Measurements from ENCODE around the gene SNX24. TPM values are rescaled to one million over a fixed set of nuclear protein-coding genes. Genes with fewer than 3 reads are reported as not detected.

The SNX24 gene, protein sequence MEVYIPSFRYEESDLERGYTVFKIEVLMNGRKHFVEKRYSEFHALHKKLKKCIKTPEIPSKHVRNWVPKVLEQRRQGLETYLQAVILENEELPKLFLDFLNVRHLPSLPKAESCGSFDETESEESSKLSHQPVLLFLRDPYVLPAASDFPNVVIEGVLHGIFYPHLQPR
- 14.2 TPM for total RNA-seq
- polyA plus RNA-seq = 10 to 100 TPM in 2 of 4 donors, 1 to 10 TPM in 2; 7.8 to 22.0 (median 10.1) TPM

GRCh38 chr5:122845229-122846050, at the start of gene SNX24:
Gene SNX24, plus strand, starts transcription at chr5:122845613. Its CDS starts 21 bp downstream, at chr5:122845634.
- H3K27me3 ChIP-seq (ENCODE audit: control insufficient read depth, insufficient read depth, low read length) = no peaks in the 10 kb centered on the region
- peaks cover 3% of the 10 kb centered on the region for H3K36me3 Mint-ChIP-seq

DNA sequence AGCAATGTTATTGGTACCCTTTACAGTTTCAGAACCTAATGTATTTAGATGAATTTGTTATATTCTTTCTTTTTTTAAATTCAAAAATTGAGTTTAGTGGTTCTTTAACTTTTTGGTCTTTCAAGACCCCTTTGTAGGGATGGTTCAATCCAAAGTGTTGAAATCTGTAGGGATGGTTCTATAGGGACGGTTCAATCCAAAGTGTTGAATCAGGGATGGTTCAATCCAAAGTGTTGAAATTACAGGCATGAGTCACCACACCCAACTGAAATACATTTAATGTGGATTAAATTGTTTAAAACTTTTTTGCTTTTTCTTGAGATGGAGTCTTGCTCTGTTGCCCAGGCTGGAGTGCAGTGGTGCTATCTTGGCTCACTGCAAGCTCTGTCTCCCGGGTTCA, 39.9 kb upstream of the SNX24 start:
- no peak for DNase-seq
- Mint-ChIP-seq H3K27me3 (no peaks in the 10 kb centered on the region), H3K4me3 (no peak overlapping the region), H3K36me3 (peaks cover 49% of the 10 kb centered on the region), H3K27ac (no peak overlapping the region), H3K4me1 (peaks cover 0 to 4% (median 0%) of the 10 kb centered on the region in 4 donors), H3K9me3 (no peaks in the 10 kb centered on the region)
- Histone ChIP-seq H3K4me3 (ENCODE audit: low read depth, low read length) (no peak overlapping the region), H3K4me1 (ENCODE audit: control insufficient read depth, insufficient read depth, low read length, poor library complexity, severe bottlenecking) (no peaks in the 10 kb centered on the region), H3K9me3 (ENCODE audit: control insufficient read depth in 2 of 2, low read length in 2 of 2) (no peaks in the 10 kb centered on the region), H3K27me3 (ENCODE audit: control insufficient read depth, insufficient read depth, low read length) (no peaks in the 10 kb centered on the region), H3K27ac (ENCODE audit: insufficient read depth, low read length, poor library complexity, severe bottlenecking) (no peak overlapping the region), H3K36me3 (ENCODE audit: control insufficient read depth, insufficient read depth, low read length) (peaks cover 56% of the 10 kb centered on the region)
- no peak for ATAC-seq (ENCODE audit: low read depth in 2 of 2)

More at GRCh38 chr5:122845229-122846050, at the start of gene SNX24:
- peaks cover 30 to 57% (median 42%) of the 10 kb centered on the region in 4 donors for H3K4me1 Mint-ChIP-seq
- H3K27ac ChIP-seq (ENCODE audit: insufficient read depth, low read length, poor library complexity, severe bottlenecking) = peak within 1 kb of the TSS; percentile 80
- ATAC-seq (ENCODE audit: low read depth in 2 of 2) (peak; percentile 83 to 84), DNase-seq (peak; percentile 70 to 85 (median 71))
- no peaks in the 10 kb centered on the region for H3K36me3 ChIP-seq (ENCODE audit: control insufficient read depth, insufficient read depth, low read length)
- no peaks in the 10 kb centered on the region for H3K9me3 ChIP-seq (ENCODE audit: control insufficient read depth in 2 of 2, low read length in 2 of 2)
- no peaks in the 10 kb centered on the region for H3K27me3 Mint-ChIP-seq
- peaks cover 29% of the 10 kb centered on the region for H3K4me1 ChIP-seq (ENCODE audit: control insufficient read depth, insufficient read depth, low read length, poor library complexity, severe bottlenecking)
- H3K4me3 Mint-ChIP-seq = peak within 1 kb of the TSS; percentile 89 to 98 (median 93)
- no peaks in the 10 kb centered on the region for H3K9me3 Mint-ChIP-seq
- H3K27ac Mint-ChIP-seq = peak within 1 kb of the TSS; percentile 90 to 94 (median 92)
- H3K4me3 ChIP-seq (ENCODE audit: low read depth, low read length) = peak within 1 kb of the TSS; percentile 97

DNA sequence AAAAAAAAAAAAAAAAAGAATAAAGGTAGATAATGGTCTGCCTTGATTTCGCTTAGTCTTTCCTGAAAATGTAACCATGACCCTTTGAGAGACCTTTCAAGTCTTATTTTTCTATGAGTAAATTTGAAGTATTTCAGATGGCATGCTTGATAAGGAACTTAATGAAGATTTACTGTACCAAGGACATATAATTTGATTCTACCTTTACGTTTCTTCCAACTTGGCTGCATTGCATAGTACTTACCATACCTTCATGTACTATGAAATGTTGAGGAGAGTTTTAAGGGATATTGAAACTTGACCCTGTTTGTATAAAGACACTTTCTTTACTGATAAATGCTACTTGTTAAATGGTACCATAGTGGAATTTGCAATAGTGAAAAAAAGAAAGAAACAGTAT, 35.0 kb upstream of the SNX24 start:
- no peaks in the 10 kb centered on the region for H3K27me3 Mint-ChIP-seq
- DNase-seq = no peak
- ATAC-seq (ENCODE audit: low read depth in 2 of 2) = no peak
- H3K27ac Mint-ChIP-seq = no peak overlapping the region
- H3K36me3 Mint-ChIP-seq = peaks cover 45% of the 10 kb centered on the region
- Histone ChIP-seq H3K9me3 (ENCODE audit: control insufficient read depth in 2 of 2, low read length in 2 of 2) (no peaks in the 10 kb centered on the region), H3K27me3 (ENCODE audit: control insufficient read depth, insufficient read depth, low read length) (no peaks in the 10 kb centered on the region), H3K27ac (ENCODE audit: insufficient read depth, low read length, poor library complexity, severe bottlenecking) (no peak overlapping the region), H3K36me3 (ENCODE audit: control insufficient read depth, insufficient read depth, low read length) (peaks cover 29% of the 10 kb centered on the region), H3K4me1 (ENCODE audit: control insufficient read depth, insufficient read depth, low read length, poor library complexity, severe bottlenecking) (no peaks in the 10 kb centered on the region), H3K4me3 (ENCODE audit: low read depth, low read length) (no peak overlapping the region)
- no peak overlapping the region for H3K4me3 Mint-ChIP-seq
- H3K9me3 Mint-ChIP-seq = no peaks in the 10 kb centered on the region
- peaks cover 0 to 4% (median 3%) of the 10 kb centered on the region in 4 donors for H3K4me1 Mint-ChIP-seq

GRCh38 chr5:122815218-122815767, 30.1 kb upstream of the SNX24 start:
- no peak overlapping the region for H3K4me3 Mint-ChIP-seq
- no peaks in the 10 kb centered on the region for H3K9me3 Mint-ChIP-seq
- H3K36me3 Mint-ChIP-seq = peaks cover 19% of the 10 kb centered on the region
- Histone ChIP-seq H3K36me3 (ENCODE audit: control insufficient read depth, insufficient read depth, low read length) (peaks cover 31% of the 10 kb centered on the region), H3K27me3 (ENCODE audit: control insufficient read depth, insufficient read depth, low read length) (no peaks in the 10 kb centered on the region), H3K4me1 (ENCODE audit: control insufficient read depth, insufficient read depth, low read length, poor library complexity, severe bottlenecking) (no peaks in the 10 kb centered on the region), H3K9me3 (ENCODE audit: control insufficient read depth in 2 of 2, low read length in 2 of 2) (no peaks in the 10 kb centered on the region), H3K4me3 (ENCODE audit: low read depth, low read length) (no peak overlapping the region), H3K27ac (ENCODE audit: insufficient read depth, low read length, poor library complexity, severe bottlenecking) (no peak overlapping the region)
- ATAC-seq (ENCODE audit: low read depth in 2 of 2) (no peak), DNase-seq (no peak)
- no peaks in the 10 kb centered on the region for H3K27me3 Mint-ChIP-seq
- peaks cover 0 to 3% (median 1%) of the 10 kb centered on the region in 4 donors for H3K4me1 Mint-ChIP-seq
- no peak overlapping the region for H3K27ac Mint-ChIP-seq

- H3K36me3 ChIP-seq (ENCODE audit: control insufficient read depth, insufficient read depth, low read length) = peaks cover 40% of the 10 kb centered on the region
- ATAC-seq (ENCODE audit: low read depth in 2 of 2) = no peak
- H3K36me3 Mint-ChIP-seq = peaks cover 27% of the 10 kb centered on the region
These were observed 28.7 kb upstream of the SNX24 start for GRCh38 chr5:122816756-122817155.

DNA sequence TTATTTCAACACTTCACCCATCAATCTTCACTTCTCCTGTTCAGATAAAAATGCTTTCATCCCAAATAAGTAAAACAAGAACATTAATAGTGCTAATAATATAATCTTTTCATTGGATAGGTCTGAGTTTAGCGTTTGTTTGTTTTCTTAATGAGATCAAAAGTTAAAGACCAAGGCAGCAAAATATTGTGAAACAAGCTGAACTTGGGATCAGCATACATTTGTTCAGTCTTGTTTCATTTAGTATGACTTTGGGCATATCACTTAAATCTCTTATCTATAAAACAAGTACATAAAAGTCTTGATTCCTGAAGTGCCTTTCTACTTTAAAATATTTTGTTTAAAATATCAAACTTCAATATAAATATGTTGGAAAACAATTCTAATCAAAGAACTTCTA, 13.4 kb upstream of the SNX24 start:
- Histone ChIP-seq H3K4me3 (ENCODE audit: low read depth, low read length) (no peak overlapping the region), H3K27ac (ENCODE audit: insufficient read depth, low read length, poor library complexity, severe bottlenecking) (no peak overlapping the region), H3K27me3 (ENCODE audit: control insufficient read depth, insufficient read depth, low read length) (no peaks in the 10 kb centered on the region), H3K4me1 (ENCODE audit: control insufficient read depth, insufficient read depth, low read length, poor library complexity, severe bottlenecking) (no peaks in the 10 kb centered on the region), H3K9me3 (ENCODE audit: control insufficient read depth in 2 of 2, low read length in 2 of 2) (no peaks in the 10 kb centered on the region), H3K36me3 (ENCODE audit: control insufficient read depth, insufficient read depth, low read length) (peaks cover 22% of the 10 kb centered on the region)
- Mint-ChIP-seq H3K27ac (no peak overlapping the region), H3K36me3 (peaks cover 6% of the 10 kb centered on the region), H3K9me3 (no peaks in the 10 kb centered on the region), H3K27me3 (no peaks in the 10 kb centered on the region), H3K4me1 (no peaks in the 10 kb centered on the region), H3K4me3 (no peak overlapping the region)
- DNase-seq (no peak), ATAC-seq (ENCODE audit: low read depth in 2 of 2) (no peak)

More at GRCh38 chr5:122816756-122817155, 28.7 kb upstream of the SNX24 start:
- Histone ChIP-seq H3K4me3 (ENCODE audit: low read depth, low read length) (no peak overlapping the region), H3K27ac (ENCODE audit: insufficient read depth, low read length, poor library complexity, severe bottlenecking) (no peak overlapping the region), H3K4me1 (ENCODE audit: control insufficient read depth, insufficient read depth, low read length, poor library complexity, severe bottlenecking) (no peaks in the 10 kb centered on the region), H3K27me3 (ENCODE audit: control insufficient read depth, insufficient read depth, low read length) (no peaks in the 10 kb centered on the region), H3K9me3 (ENCODE audit: control insufficient read depth in 2 of 2, low read length in 2 of 2) (no peaks in the 10 kb centered on the region)
- peaks cover 0 to 3% (median 1%) of the 10 kb centered on the region in 4 donors for H3K4me1 Mint-ChIP-seq
- DNase-seq = no peak
- H3K27me3 Mint-ChIP-seq = no peaks in the 10 kb centered on the region
- H3K27ac Mint-ChIP-seq = no peak overlapping the region
- H3K4me3 Mint-ChIP-seq = no peak overlapping the region
- H3K9me3 Mint-ChIP-seq = no peaks in the 10 kb centered on the region

- no peak for ATAC-seq (ENCODE audit: low read depth in 2 of 2)
- H3K9me3 Mint-ChIP-seq = no peaks in the 10 kb centered on the region
- no peaks in the 10 kb centered on the region for H3K27me3 ChIP-seq (ENCODE audit: control insufficient read depth, insufficient read depth, low read length)
- no peaks in the 10 kb centered on the region for H3K4me1 ChIP-seq (ENCODE audit: control insufficient read depth, insufficient read depth, low read length, poor library complexity, severe bottlenecking)
- peaks cover 4 to 7% (median 5%) of the 10 kb centered on the region in 4 donors for H3K4me1 Mint-ChIP-seq
- H3K4me3 Mint-ChIP-seq = no peak overlapping the region
- H3K4me3 ChIP-seq (ENCODE audit: low read depth, low read length) = no peak overlapping the region
- no peak for DNase-seq
- no peaks in the 10 kb centered on the region for H3K27me3 Mint-ChIP-seq
- H3K36me3 ChIP-seq (ENCODE audit: control insufficient read depth, insufficient read depth, low read length) = no peaks in the 10 kb centered on the region
- no peak overlapping the region for H3K27ac Mint-ChIP-seq
- H3K9me3 ChIP-seq (ENCODE audit: control insufficient read depth in 2 of 2, low read length in 2 of 2) = no peaks in the 10 kb centered on the region
- no peak overlapping the region for H3K27ac ChIP-seq (ENCODE audit: insufficient read depth, low read length, poor library complexity, severe bottlenecking)
- H3K36me3 Mint-ChIP-seq = no peaks in the 10 kb centered on the region
These were observed 9.7 kb upstream of the SNX24 start for GRCh38 chr5:122835681-122836080.
